HepG2 (cell line): ENCODE measurements around the gene TMEM198. TPM values are rescaled to one million over a fixed set of nuclear protein-coding genes. Genes with fewer than 3 reads are reported as not detected.
A peak's percentile ranks its signal among the peaks of the same experiment; 100 is the strongest.

Source experiments
- FOXJ3 ChIP-seq: sonication (generic); formaldehyde crosslinking; IDR thresholded peaks from 2 replicates; pipeline ENCODE4 v1.4.0; 2020; ENCODE audit warnings: missing genetic modification reagents, mild to moderate bottlenecking, borderline replicate concordance
- IKZF1 ChIP-seq: fragments of 450-650 bp; IDR thresholded peaks from 2 replicates; pipeline ENCODE4 v1.7.1; 2016
- PHF8 ChIP-seq: sonication (generic); formaldehyde crosslinking; IDR thresholded peaks from 2 replicates; pipeline ENCODE4 v1.5.0; 2020; ENCODE audit warnings: missing genetic modification reagents
- SIX4 ChIP-seq: sonication (generic); formaldehyde crosslinking; IDR thresholded peaks from 2 replicates; pipeline ENCODE4 v1.4.0; 2020; ENCODE audit warnings: missing genetic modification reagents
- SRSF4 ChIP-seq: fragments of 200-400 bp; formaldehyde crosslinking; IDR thresholded peaks from one replicate; pipeline ENCODE4 v1.6.1; 2018; ENCODE audit warnings: mild to moderate bottlenecking, low read depth, low read length, moderate library complexity; ENCODE audit not compliant: poor library complexity, severe bottlenecking
- ZBTB42 ChIP-seq: sonication (generic); formaldehyde crosslinking; IDR thresholded peaks from 2 replicates; pipeline ENCODE4 v1.5.0; 2020; ENCODE audit warnings: mild to moderate bottlenecking, missing genetic modification reagents
- ZNF501 ChIP-seq: sonication (generic); formaldehyde crosslinking; IDR thresholded peaks from 2 replicates; pipeline ENCODE4 v1.5.1; 2020; ENCODE audit warnings: mild to moderate bottlenecking, moderate library complexity, missing genetic modification reagents
- polyA plus RNA-seq, 8 experiments: library from polyadenylated mRNA; depleted of rRNA in 3 of 8; stranded (reverse) in 7 of 8; unstranded in 1 of 8; fragments of >200 nt; fragmentation: Illumina TruSeq in 4 of 8; extraction: Trizol in 4 of 8; gene quantifications; 2 replicates each; pipeline versions ENCODE4 v1.2.1 to v1.2.3, GENCODE V29; 2011 to 2016; ENCODE audit warnings: low read depth in 4 of 8, missing spikeins in 1 of 8, mixed read lengths in 1 of 8; ENCODE audit not compliant: insufficient read depth in 1 of 8
- total RNA-seq, 5 experiments: library from RNA; depleted of rRNA; stranded (reverse); fragments of >200 nt; fragmentation: Illumina TruSeq; extraction: Trizol; gene quantifications; 2 replicates each; pipeline ENCODE4 v1.2.3, GENCODE V29; 2016; ENCODE audit warnings: low read depth in 1 of 5
- TF ChIP-seq, protein P1 (sequence below): sonication (generic); formaldehyde crosslinking; IDR thresholded peaks from 2 replicates; pipeline ENCODE4 v1.4.0; 2020; ENCODE audit warnings: missing genetic modification reagents, borderline replicate concordance
- TF ChIP-seq, protein P2 (sequence below): sonication (generic); formaldehyde crosslinking; IDR thresholded peaks from 2 replicates; pipeline ENCODE4 v1.4.0; 2020; ENCODE audit warnings: missing genetic modification reagents
- TF ChIP-seq, protein P3 (sequence below): sonication (generic); formaldehyde crosslinking; IDR thresholded peaks from 2 replicates; pipeline ENCODE4 v1.5.1; 2020; ENCODE audit warnings: missing genetic modification reagents, mild to moderate bottlenecking, borderline replicate concordance
- TF ChIP-seq, protein P4 (sequence below): sonication (generic); formaldehyde crosslinking; IDR thresholded peaks from 2 replicates; pipeline ENCODE4 v1.4.0; 2020; ENCODE audit warnings: missing genetic modification reagents
- TF ChIP-seq, protein P5 (sequence below): fragments of 450-650 bp; IDR thresholded peaks from 2 replicates; pipeline ENCODE4 v1.6.1; 2017
- TF ChIP-seq, protein P6 (sequence below): sonication (generic); formaldehyde crosslinking; IDR thresholded peaks from 2 replicates; pipeline ENCODE4 v1.4.0; 2020; ENCODE audit warnings: missing genetic modification reagents

TMEM198 gene
- total and polyA plus RNA-seq, 2 of the 13 experiments (the other 11 are each of a cell fraction or from before 2014, with no cell fraction given): 17.3 to 23.5 TPM

DNA sequence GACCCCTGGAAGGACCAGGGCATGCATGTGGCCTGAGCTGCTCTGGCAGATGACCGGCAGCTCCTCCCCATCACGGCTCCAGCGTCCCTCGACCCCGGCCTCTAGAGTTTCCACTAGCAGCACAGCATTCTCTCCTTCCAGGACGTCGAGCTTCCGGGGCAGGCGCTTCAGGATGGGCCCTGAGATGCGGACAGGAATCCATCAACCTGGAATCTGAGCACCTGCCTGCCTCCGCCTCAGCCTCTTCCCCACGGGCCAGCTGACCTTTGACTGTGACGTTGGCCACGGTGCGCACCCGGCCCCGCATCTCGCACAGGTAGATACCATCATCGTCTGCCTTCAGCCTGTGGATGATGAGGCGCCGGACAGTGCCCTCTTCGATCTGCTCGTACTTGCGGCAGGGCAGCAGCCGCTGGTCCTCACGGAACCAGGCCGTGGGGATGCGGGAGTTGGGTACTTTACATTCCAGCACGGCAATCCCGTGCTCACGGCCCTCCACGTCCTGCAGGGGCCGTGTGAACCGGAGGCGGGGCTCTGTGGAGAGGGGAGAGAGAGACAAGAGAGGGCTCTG, 24.0 kb downstream of the TMEM198 start (continued):
- TF ChIP-seq, protein P1, sequence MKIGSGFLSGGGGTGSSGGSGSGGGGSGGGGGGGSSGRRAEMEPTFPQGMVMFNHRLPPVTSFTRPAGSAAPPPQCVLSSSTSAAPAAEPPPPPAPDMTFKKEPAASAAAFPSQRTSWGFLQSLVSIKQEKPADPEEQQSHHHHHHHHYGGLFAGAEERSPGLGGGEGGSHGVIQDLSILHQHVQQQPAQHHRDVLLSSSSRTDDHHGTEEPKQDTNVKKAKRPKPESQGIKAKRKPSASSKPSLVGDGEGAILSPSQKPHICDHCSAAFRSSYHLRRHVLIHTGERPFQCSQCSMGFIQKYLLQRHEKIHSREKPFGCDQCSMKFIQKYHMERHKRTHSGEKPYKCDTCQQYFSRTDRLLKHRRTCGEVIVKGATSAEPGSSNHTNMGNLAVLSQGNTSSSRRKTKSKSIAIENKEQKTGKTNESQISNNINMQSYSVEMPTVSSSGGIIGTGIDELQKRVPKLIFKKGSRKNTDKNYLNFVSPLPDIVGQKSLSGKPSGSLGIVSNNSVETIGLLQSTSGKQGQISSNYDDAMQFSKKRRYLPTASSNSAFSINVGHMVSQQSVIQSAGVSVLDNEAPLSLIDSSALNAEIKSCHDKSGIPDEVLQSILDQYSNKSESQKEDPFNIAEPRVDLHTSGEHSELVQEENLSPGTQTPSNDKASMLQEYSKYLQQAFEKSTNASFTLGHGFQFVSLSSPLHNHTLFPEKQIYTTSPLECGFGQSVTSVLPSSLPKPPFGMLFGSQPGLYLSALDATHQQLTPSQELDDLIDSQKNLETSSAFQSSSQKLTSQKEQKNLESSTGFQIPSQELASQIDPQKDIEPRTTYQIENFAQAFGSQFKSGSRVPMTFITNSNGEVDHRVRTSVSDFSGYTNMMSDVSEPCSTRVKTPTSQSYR (CRISPR knock-in tag): no peak
- TF ChIP-seq IKZF1 (no peak), PHF8 (CRISPR knock-in tag) (no peak), ZBTB42 (CRISPR knock-in tag) (no peak), ZNF501 (CRISPR knock-in tag) (no peak), SIX4 (CRISPR knock-in tag) (no peak), FOXJ3 (CRISPR knock-in tag) (no peak), SRSF4 (no peak)
- TF ChIP-seq, protein P2, sequence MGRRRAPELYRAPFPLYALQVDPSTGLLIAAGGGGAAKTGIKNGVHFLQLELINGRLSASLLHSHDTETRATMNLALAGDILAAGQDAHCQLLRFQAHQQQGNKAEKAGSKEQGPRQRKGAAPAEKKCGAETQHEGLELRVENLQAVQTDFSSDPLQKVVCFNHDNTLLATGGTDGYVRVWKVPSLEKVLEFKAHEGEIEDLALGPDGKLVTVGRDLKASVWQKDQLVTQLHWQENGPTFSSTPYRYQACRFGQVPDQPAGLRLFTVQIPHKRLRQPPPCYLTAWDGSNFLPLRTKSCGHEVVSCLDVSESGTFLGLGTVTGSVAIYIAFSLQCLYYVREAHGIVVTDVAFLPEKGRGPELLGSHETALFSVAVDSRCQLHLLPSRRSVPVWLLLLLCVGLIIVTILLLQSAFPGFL: no peak
- TF ChIP-seq, protein P3, sequence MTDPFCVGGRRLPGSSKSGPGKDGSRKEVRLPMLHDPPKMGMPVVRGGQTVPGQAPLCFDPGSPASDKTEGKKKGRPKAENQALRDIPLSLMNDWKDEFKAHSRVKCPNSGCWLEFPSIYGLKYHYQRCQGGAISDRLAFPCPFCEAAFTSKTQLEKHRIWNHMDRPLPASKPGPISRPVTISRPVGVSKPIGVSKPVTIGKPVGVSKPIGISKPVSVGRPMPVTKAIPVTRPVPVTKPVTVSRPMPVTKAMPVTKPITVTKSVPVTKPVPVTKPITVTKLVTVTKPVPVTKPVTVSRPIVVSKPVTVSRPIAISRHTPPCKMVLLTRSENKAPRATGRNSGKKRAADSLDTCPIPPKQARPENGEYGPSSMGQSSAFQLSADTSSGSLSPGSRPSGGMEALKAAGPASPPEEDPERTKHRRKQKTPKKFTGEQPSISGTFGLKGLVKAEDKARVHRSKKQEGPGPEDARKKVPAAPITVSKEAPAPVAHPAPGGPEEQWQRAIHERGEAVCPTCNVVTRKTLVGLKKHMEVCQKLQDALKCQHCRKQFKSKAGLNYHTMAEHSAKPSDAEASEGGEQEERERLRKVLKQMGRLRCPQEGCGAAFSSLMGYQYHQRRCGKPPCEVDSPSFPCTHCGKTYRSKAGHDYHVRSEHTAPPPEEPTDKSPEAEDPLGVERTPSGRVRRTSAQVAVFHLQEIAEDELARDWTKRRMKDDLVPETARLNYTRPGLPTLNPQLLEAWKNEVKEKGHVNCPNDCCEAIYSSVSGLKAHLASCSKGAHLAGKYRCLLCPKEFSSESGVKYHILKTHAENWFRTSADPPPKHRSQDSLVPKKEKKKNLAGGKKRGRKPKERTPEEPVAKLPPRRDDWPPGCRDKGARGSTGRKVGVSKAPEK (CRISPR knock-in tag): no peak
- TF ChIP-seq, protein P4, sequence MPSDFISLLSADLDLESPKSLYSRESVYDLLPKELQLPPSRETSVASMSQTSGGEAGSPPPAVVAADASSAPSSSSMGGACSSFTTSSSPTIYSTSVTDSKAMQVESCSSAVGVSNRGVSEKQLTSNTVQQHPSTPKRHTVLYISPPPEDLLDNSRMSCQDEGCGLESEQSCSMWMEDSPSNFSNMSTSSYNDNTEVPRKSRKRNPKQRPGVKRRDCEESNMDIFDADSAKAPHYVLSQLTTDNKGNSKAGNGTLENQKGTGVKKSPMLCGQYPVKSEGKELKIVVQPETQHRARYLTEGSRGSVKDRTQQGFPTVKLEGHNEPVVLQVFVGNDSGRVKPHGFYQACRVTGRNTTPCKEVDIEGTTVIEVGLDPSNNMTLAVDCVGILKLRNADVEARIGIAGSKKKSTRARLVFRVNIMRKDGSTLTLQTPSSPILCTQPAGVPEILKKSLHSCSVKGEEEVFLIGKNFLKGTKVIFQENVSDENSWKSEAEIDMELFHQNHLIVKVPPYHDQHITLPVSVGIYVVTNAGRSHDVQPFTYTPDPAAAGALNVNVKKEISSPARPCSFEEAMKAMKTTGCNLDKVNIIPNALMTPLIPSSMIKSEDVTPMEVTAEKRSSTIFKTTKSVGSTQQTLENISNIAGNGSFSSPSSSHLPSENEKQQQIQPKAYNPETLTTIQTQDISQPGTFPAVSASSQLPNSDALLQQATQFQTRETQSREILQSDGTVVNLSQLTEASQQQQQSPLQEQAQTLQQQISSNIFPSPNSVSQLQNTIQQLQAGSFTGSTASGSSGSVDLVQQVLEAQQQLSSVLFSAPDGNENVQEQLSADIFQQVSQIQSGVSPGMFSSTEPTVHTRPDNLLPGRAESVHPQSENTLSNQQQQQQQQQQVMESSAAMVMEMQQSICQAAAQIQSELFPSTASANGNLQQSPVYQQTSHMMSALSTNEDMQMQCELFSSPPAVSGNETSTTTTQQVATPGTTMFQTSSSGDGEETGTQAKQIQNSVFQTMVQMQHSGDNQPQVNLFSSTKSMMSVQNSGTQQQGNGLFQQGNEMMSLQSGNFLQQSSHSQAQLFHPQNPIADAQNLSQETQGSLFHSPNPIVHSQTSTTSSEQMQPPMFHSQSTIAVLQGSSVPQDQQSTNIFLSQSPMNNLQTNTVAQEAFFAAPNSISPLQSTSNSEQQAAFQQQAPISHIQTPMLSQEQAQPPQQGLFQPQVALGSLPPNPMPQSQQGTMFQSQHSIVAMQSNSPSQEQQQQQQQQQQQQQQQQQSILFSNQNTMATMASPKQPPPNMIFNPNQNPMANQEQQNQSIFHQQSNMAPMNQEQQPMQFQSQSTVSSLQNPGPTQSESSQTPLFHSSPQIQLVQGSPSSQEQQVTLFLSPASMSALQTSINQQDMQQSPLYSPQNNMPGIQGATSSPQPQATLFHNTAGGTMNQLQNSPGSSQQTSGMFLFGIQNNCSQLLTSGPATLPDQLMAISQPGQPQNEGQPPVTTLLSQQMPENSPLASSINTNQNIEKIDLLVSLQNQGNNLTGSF (CRISPR knock-in tag): no peak
- TF ChIP-seq, protein P5, sequence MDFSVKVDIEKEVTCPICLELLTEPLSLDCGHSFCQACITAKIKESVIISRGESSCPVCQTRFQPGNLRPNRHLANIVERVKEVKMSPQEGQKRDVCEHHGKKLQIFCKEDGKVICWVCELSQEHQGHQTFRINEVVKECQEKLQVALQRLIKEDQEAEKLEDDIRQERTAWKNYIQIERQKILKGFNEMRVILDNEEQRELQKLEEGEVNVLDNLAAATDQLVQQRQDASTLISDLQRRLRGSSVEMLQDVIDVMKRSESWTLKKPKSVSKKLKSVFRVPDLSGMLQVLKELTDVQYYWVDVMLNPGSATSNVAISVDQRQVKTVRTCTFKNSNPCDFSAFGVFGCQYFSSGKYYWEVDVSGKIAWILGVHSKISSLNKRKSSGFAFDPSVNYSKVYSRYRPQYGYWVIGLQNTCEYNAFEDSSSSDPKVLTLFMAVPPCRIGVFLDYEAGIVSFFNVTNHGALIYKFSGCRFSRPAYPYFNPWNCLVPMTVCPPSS: no peak
- TF ChIP-seq, protein P6, sequence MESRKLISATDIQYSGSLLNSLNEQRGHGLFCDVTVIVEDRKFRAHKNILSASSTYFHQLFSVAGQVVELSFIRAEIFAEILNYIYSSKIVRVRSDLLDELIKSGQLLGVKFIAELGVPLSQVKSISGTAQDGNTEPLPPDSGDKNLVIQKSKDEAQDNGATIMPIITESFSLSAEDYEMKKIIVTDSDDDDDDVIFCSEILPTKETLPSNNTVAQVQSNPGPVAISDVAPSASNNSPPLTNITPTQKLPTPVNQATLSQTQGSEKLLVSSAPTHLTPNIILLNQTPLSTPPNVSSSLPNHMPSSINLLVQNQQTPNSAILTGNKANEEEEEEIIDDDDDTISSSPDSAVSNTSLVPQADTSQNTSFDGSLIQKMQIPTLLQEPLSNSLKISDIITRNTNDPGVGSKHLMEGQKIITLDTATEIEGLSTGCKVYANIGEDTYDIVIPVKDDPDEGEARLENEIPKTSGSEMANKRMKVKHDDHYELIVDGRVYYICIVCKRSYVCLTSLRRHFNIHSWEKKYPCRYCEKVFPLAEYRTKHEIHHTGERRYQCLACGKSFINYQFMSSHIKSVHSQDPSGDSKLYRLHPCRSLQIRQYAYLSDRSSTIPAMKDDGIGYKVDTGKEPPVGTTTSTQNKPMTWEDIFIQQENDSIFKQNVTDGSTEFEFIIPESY (CRISPR knock-in tag): peak; percentile 61; the same call in 1 of the 2 replicates
